K562 (cell line): Measurements from ENCODE around the gene SNX30. TPM values are rescaled to one million over a fixed set of nuclear protein-coding genes. Genes with fewer than 3 reads are reported as not detected.

Experiments used
- ATAC-seq: fragments of 200-7000 bp; cut with Tn5 transposase; 3 replicates; pipeline ENCODE4 v1.9.1; 2020; ENCODE audit warnings: moderate library complexity
- BruUV-seq: library from RNA; stranded (reverse); fragments of 400-500 nt; replicated peaks from 2 replicates; lab custom pipeline; 2021; lab: Mats Ljungman, UMichigan
- CTCF ChIA-PET: fragments of 300-600 bp; formaldehyde crosslinking; extraction: SDS; loops from one replicate; lab custom pipeline; 2021; ENCODE audit warnings: low intra/inter-chr PET ratio; lab: Yijun Ruan, JAX
- POLR2A ChIA-PET: fragments of 300-600, 350-650 bp; sonication (Branson Sonifier 250); formaldehyde crosslinking; extraction: SDS; loops from one replicate; lab custom pipeline; 2021; ENCODE audit warnings: antibody characterized with exemption, inconsistent platforms; lab: Yijun Ruan, JAX
- DNase-seq, 4 experiments: peaks; one replicate each; pipeline versions ENCODE4 v3.0.0 to v3.0.0-alpha.2; 2011 to 2018; ENCODE audit warnings: low spot score in 3 of 4, mixed read lengths in 3 of 4; ENCODE audit errors: extremely low read depth in 1 of 4
- FAIRE-seq: peaks from 2 replicates; lab custom pipeline; 2011; peaks lifted over from hg19 to GRCh38; lab: Jason Lieb, UNC
- H2AFZ ChIP-seq: 2 replicates; pipeline ENCODE4 v1.6.0; 2011; ENCODE audit warnings: low read depth, low read length, control low read depth, inconsistent platforms
- H3K27ac ChIP-seq: fragments of 200-600 bp; 3 replicates; pipeline ENCODE4 v1.8.0; 2011; ENCODE audit warnings: low read depth, mild to moderate bottlenecking, control low read depth, inconsistent platforms, low read length, moderate library complexity, mixed read lengths; ENCODE audit errors: extremely low read depth
- H3K27me3 ChIP-seq, 2 experiments: fragments of 300-600 bp in 1 of 2; 2 replicates in 1 of 2; 3 replicates in 1 of 2; pipeline versions ENCODE4 v1.6.0 to v1.8.0; 2011; ENCODE audit warnings: inconsistent platforms in 2 of 2, low read length in 2 of 2, mild to moderate bottlenecking in 1 of 2, mixed read lengths in 1 of 2, moderate library complexity in 1 of 2; ENCODE audit not compliant: control insufficient read depth in 2 of 2, insufficient read depth in 2 of 2
- H3K36me3 ChIP-seq: fragments of 300-600 bp; 3 replicates; pipeline ENCODE4 v1.8.0; 2011; ENCODE audit warnings: mild to moderate bottlenecking, low read length, inconsistent platforms; ENCODE audit not compliant: control insufficient read depth, insufficient read depth
- H3K4me1 ChIP-seq, 2 experiments: fragments of 200-600 bp in 1 of 2; replicated peaks in 1 of 2; 2 replicates in 1 of 2; 3 replicates in 1 of 2; pipeline versions ENCODE4 v1.5.1 to v1.8.0; 2011; ENCODE audit warnings: inconsistent platforms in 2 of 2, low read length in 2 of 2, mild to moderate bottlenecking in 1 of 2, mixed read lengths in 1 of 2, moderate library complexity in 1 of 2; ENCODE audit not compliant: control insufficient read depth in 2 of 2, insufficient read depth in 2 of 2
- H3K4me2 ChIP-seq: 2 replicates; pipeline ENCODE4 v1.6.1; 2011; ENCODE audit warnings: low read length, control low read depth, inconsistent platforms, mixed read lengths; ENCODE audit not compliant: insufficient read depth
- H3K4me3 ChIP-seq: fragments of 200-600 bp; sonication (generic), shearing (Covaris generic); 2 replicates; pipeline ENCODE4 v1.5.1; 2016; ENCODE audit warnings: control low read depth, inconsistent platforms
- H3K79me2 ChIP-seq: fragments of 200-600 bp; 3 replicates; pipeline ENCODE4 v1.8.0; 2011; ENCODE audit warnings: low read length, inconsistent platforms; ENCODE audit not compliant: control insufficient read depth, insufficient read depth
- H3K9ac ChIP-seq, 2 experiments: 2 replicates each; pipeline versions ENCODE4 v1.6.0 to v1.6.1; 2011; ENCODE audit warnings: low read depth in 2 of 2, low read length in 2 of 2, control low read depth in 1 of 2, inconsistent platforms in 1 of 2, mild to moderate bottlenecking in 1 of 2, mixed read lengths in 1 of 2; ENCODE audit not compliant: insufficient read depth in 1 of 2
- H3K9me1 ChIP-seq: one replicate; pipeline ENCODE4 v1.6.0; 2011; ENCODE audit warnings: inconsistent platforms, mild to moderate bottlenecking, low read length, moderate library complexity; ENCODE audit not compliant: control insufficient read depth, insufficient read depth
- H3K9me3 ChIP-seq: replicated peaks from 2 replicates; pipeline ENCODE4 v1.5.1; 2011; ENCODE audit warnings: low read depth, low read length, inconsistent platforms; ENCODE audit not compliant: control insufficient read depth, insufficient read depth
- H4K20me1 ChIP-seq: replicated peaks from 2 replicates; pipeline ENCODE4 v1.6.1; 2011; ENCODE audit warnings: low read length, inconsistent platforms, mixed read lengths; ENCODE audit not compliant: control insufficient read depth, insufficient read depth
- ARID1B ChIP-seq: fragments of 450-650 bp; IDR thresholded peaks from 2 replicates; pipeline ENCODE4 v1.6.1; 2016; ENCODE audit warnings: antibody characterized with exemption, mild to moderate bottlenecking, inconsistent platforms
- CBFA2T3 ChIP-seq: fragments of 450-650 bp; IDR thresholded peaks from 2 replicates; pipeline ENCODE4 v1.6.1; 2017
- DEAF1 ChIP-seq: fragments of 450-650 bp; formaldehyde crosslinking; IDR thresholded peaks from 2 replicates; pipeline ENCODE4 v1.4.0; 2020; ENCODE audit warnings: mild to moderate bottlenecking, moderate library complexity
- E2F8 ChIP-seq: fragments of 450-650 bp; IDR thresholded peaks from 2 replicates; pipeline ENCODE4 v1.7.1; 2018; ENCODE audit warnings: mild to moderate bottlenecking, low read depth; ENCODE audit not compliant: partially characterized antibody
- FOXA1 ChIP-seq: fragments of 450-650 bp; IDR thresholded peaks from 2 replicates; pipeline ENCODE4 v1.6.1; 2016; ENCODE audit warnings: mild to moderate bottlenecking, borderline replicate concordance
- HDAC6 ChIP-seq: IDR thresholded peaks from 2 replicates; pipeline ENCODE4 v1.6.1; 2012; ENCODE audit warnings: low read depth, mild to moderate bottlenecking, control low read depth, inconsistent platforms, low read length, moderate library complexity
- REST ChIP-seq, 2 experiments: fragments of 450-650 bp; formaldehyde crosslinking in 1 of 2; IDR thresholded peaks; 2 replicates each; pipeline versions ENCODE4 v1.4.0 to v1.6.1; 2014 to 2020; ENCODE audit warnings: mild to moderate bottlenecking in 2 of 2, borderline replicate concordance in 1 of 2, low read depth in 1 of 2
- ZBTB7A ChIP-seq: IDR thresholded peaks from 2 replicates; pipeline ENCODE4 v1.6.1; 2011; ENCODE audit warnings: low read depth, mild to moderate bottlenecking, low read length, moderate library complexity, borderline replicate concordance; ENCODE audit not compliant: control insufficient read depth
- WGBS: fragments of 100-300 bp; shearing (Covaris generic); methylation state at CpG from one replicate; pipeline ENCODE4 v1.1.6; 2016; ENCODE audit warnings: low coverage, mixed read lengths; ENCODE audit not compliant: insufficient coverage; ENCODE audit errors: missing lambda C conversion rate; 5-methylcytosine and 5-hydroxymethylcytosine counted together
- in situ Hi-C: fragments of 300-500 bp; cut with MboI; formaldehyde crosslinking; loops from 4 replicates; pipeline ENCODE4 v1.15.0; 2018; ENCODE audit warnings: inconsistent platforms, mixed read lengths
- intact Hi-C: fragments of 100-400 bp; cut with micrococcal nuclease; formaldehyde crosslinking; loops from 2 replicates; pipeline ENCODE4 v1.14.2; 2022
- polyA plus RNA-seq, 8 experiments: library from polyadenylated mRNA; depleted of rRNA in 4 of 8; stranded (reverse) in 5 of 8; unstranded in 3 of 8; fragments of >200 nt; fragmentation: Nextera tagmentation in 2 of 8; fragmentation: Illumina TruSeq in 1 of 8; extraction: Ambion mirVana in 2 of 8; extraction: Trizol in 1 of 8; gene quantifications; 2 replicates each; pipeline versions ENCODE4 v1.2.1 to v1.2.3, GENCODE V29; 2011 to 2014; ENCODE audit warnings: inconsistent platforms in 1 of 8, missing spikeins in 1 of 8
- total RNA-seq, 7 experiments: library from RNA; depleted of rRNA in 6 of 7; stranded (reverse); fragments of >200 nt in 6 of 7; fragmentation: Illumina TruSeq in 2 of 7; extraction: Trizol in 2 of 7; gene quantifications; 2 replicates each; pipeline versions ENCODE4 v1.2.1 to v1.2.3, GENCODE V29; 2011 to 2021; ENCODE audit warnings: low replicate concordance in 1 of 7

SNX30 gene
- total and polyA plus RNA-seq, 9 of the 15 experiments (the other 6 are each of a cell fraction or from before 2014, with no cell fraction given), result 0.76 to 5.9 (median 3.3) TPM

- Histone ChIP-seq H3K4me3 (no peak overlapping the region), H2AFZ (no peak overlapping the region), H3K27me3 (no peaks in the 10 kb centered on the region), H3K4me2 (no peak overlapping the region), H3K9ac (no peak overlapping the region), H3K27ac (no peak overlapping the region), H3K9me3 (no peaks in the 10 kb centered on the region), H3K36me3 (no peaks in the 10 kb centered on the region), H3K9me1 (no peaks in the 10 kb centered on the region), H3K4me1 (no peaks in the 10 kb centered on the region; a peak in 1 of 5 replicates), H3K79me2 (no peaks in the 10 kb centered on the region), H4K20me1 (no peaks in the 10 kb centered on the region)
- ATAC-seq, result peak; percentile 85
- FAIRE-seq, result peak; percentile 84
- in situ Hi-C loops (no loop called here), intact Hi-C loops (loop anchor here (10.0 kb wide), 2 partner anchors 173 to 353 kb away; partner anchors contain the start of genes CDC26 and PRPF4)
- no TSS peak for BruUV-seq
- CTCF ChIA-PET, result interaction anchor here (2.0 kb wide), 1 partner anchor 190 kb away, joined by 15 read pairs; no protein-coding TSS in a partner anchor
- DNase-seq, result peak in 3 of 4 experiments; percentile 11 to 40 (median 21)
- POLR2A ChIA-PET, result no interaction called here
- 0% methylated on average over 3 of the region's 3 CpGs for WGBS
- no peak for TF ChIP-seq FOXA1
- TF ChIP-seq ARID1B, result 0 out of 2 replicates have a peak, but pooled peaks have one; percentile 23
- TF ChIP-seq HDAC6, result no peak
- TF ChIP-seq ZBTB7A, result no peak
- peak; percentile 33; the same call in 1 of the 2 replicates for TF ChIP-seq CBFA2T3
- peak; percentile 51; the same call in 1 of the 2 replicates for TF ChIP-seq REST (IDR thresholded peaks at IDR 0.05; ENCODE audit: borderline replicate concordance)
- TF ChIP-seq REST (CRISPR knock-in tag; IDR thresholded peaks at IDR 0.05; ENCODE audit: low read depth), result no peak
- TF ChIP-seq DEAF1 (CRISPR knock-in tag), result peak; percentile 60
- no peak for TF ChIP-seq E2F8
Measured at GRCh38 chr9:112921549-112921948, 171.0 kb downstream of the SNX30 start.
